Endothelial cell of umbilical vein (primary cell): ENCODE results near the gene KCP. TPM values are rescaled to one million over a fixed set of nuclear protein-coding genes. Genes with fewer than 3 reads are reported as not detected.

Source experiments
- BruUV-seq: library from RNA; stranded (reverse); fragments of 400-500 nt; replicated peaks from 2 replicates; lab custom pipeline; 2021; lab: Mats Ljungman, UMichigan
- CTCF ChIA-PET: fragments of 300-600, 350-600 bp; sonication (Branson Sonifier 250); formaldehyde crosslinking; loops from one replicate; lab custom pipeline; 2021; ENCODE audit warnings: antibody characterized with exemption, inconsistent platforms; lab: Charles Lee
- POLR2A ChIA-PET: fragments of 300-600, 350-600 bp; sonication (Branson Sonifier 250); formaldehyde crosslinking; loops from one replicate; lab custom pipeline; 2021; ENCODE audit warnings: antibody characterized with exemption, inconsistent platforms; lab: Charles Lee
- DNase-seq: peaks from one replicate; pipeline ENCODE4 v3.0.0-alpha.2; 2011; ENCODE audit warnings: low read depth, low spot score
- FAIRE-seq: peaks from 2 replicates; lab custom pipeline; 2011; peaks lifted over from hg19 to GRCh38; lab: Jason Lieb, UNC
- H2AFZ ChIP-seq: 2 replicates; pipeline ENCODE4 v1.6.0; 2012; ENCODE audit warnings: low read depth, low read length, control low read depth, inconsistent platforms
- H3K27ac ChIP-seq: 2 replicates; pipeline ENCODE4 v1.5.1; 2011; ENCODE audit warnings: low read depth, mild to moderate bottlenecking, control low read depth, low read length, moderate library complexity; ENCODE audit not compliant: insufficient read depth
- H3K27me3 ChIP-seq, 2 experiments: 2 replicates each; pipeline versions ENCODE4 v1.6.0 to v1.6.1; 2011; ENCODE audit warnings: low read length in 2 of 2, mixed read lengths in 1 of 2; ENCODE audit not compliant: control insufficient read depth in 2 of 2, insufficient read depth in 2 of 2
- H3K36me3 ChIP-seq, 2 experiments: 2 replicates in 1 of 2; 3 replicates in 1 of 2; pipeline ENCODE4 v1.5.1; 2011; ENCODE audit warnings: low read length in 2 of 2, mild to moderate bottlenecking in 1 of 2, moderate library complexity in 1 of 2; ENCODE audit not compliant: control insufficient read depth in 2 of 2, insufficient read depth in 2 of 2; ENCODE audit errors: extremely low read depth in 1 of 2
- H3K4me1 ChIP-seq: 3 replicates; pipeline ENCODE4 v1.5.1; 2011; ENCODE audit warnings: mild to moderate bottlenecking, low read length; ENCODE audit not compliant: control insufficient read depth, insufficient read depth; ENCODE audit errors: extremely low read depth
- H3K4me2 ChIP-seq: 2 replicates; pipeline ENCODE4 v1.6.1; 2011; ENCODE audit warnings: low read length, control low read depth, mixed read lengths; ENCODE audit not compliant: insufficient read depth
- H3K4me3 ChIP-seq, 3 experiments: fragments of 200-600 bp in 1 of 3; sonication (generic), shearing (Covaris generic) in 1 of 3; replicated peaks in 1 of 3; 2 replicates each; pipeline ENCODE4 v1.5.1; 2011 to 2016; ENCODE audit warnings: control low read depth in 3 of 3, low read length in 3 of 3, mild to moderate bottlenecking in 2 of 3, inconsistent platforms in 1 of 3, low read depth in 1 of 3, moderate library complexity in 1 of 3; ENCODE audit not compliant: insufficient read depth in 1 of 3
- H3K79me2 ChIP-seq: 2 replicates; pipeline ENCODE4 v1.6.0; 2012; ENCODE audit warnings: low read length, inconsistent platforms; ENCODE audit not compliant: control insufficient read depth, insufficient read depth
- H3K9ac ChIP-seq: replicated peaks from 2 replicates; pipeline ENCODE3; 2011; ENCODE audit warnings: low read length, control low read depth; ENCODE audit not compliant: insufficient read depth; ENCODE audit errors: extremely low read depth
- H3K9me1 ChIP-seq: replicated peaks from 3 replicates; pipeline ENCODE4 v1.6.0; 2011; ENCODE audit warnings: mild to moderate bottlenecking, low read length; ENCODE audit not compliant: control insufficient read depth, insufficient read depth; ENCODE audit errors: extremely low read depth
- H3K9me3 ChIP-seq: replicated peaks from 2 replicates; pipeline ENCODE4 v1.5.1; 2012; ENCODE audit warnings: low read length, inconsistent platforms; ENCODE audit not compliant: control insufficient read depth, insufficient read depth
- H4K20me1 ChIP-seq: replicated peaks from 2 replicates; pipeline ENCODE3; 2011; ENCODE audit warnings: mild to moderate bottlenecking, low read length; ENCODE audit not compliant: control insufficient read depth, insufficient read depth; ENCODE audit errors: extremely low read depth
- EZH2 ChIP-seq: IDR thresholded peaks from 2 replicates; pipeline ENCODE4 v1.6.1; 2012; ENCODE audit warnings: borderline replicate concordance, low read depth, mild to moderate bottlenecking, moderate library complexity, low read length, inconsistent platforms; ENCODE audit not compliant: severe bottlenecking
- FOS ChIP-seq: IDR thresholded peaks from 2 replicates; pipeline ENCODE4 v1.6.1; 2011; ENCODE audit warnings: mild to moderate bottlenecking, low read length, moderate library complexity, borderline replicate concordance; ENCODE audit not compliant: insufficient read depth
- GATA2 ChIP-seq: IDR thresholded peaks from 2 replicates; pipeline ENCODE4 v1.7.0; 2011; ENCODE audit warnings: low read depth, mild to moderate bottlenecking, moderate library complexity, mixed read lengths, low read length; ENCODE audit not compliant: insufficient read length, insufficient read depth
- JUN ChIP-seq: IDR thresholded peaks from 2 replicates; pipeline ENCODE4 v1.6.1; 2011; ENCODE audit warnings: borderline replicate concordance, low read depth; ENCODE audit not compliant: insufficient read length, insufficient read depth
- MYC ChIP-seq: IDR thresholded peaks from one replicate; pipeline ENCODE4 v1.6.1; 2011; ENCODE audit warnings: mild to moderate bottlenecking, low read depth, low read length
- POLR2A ChIP-seq: IDR thresholded peaks from 2 replicates; pipeline ENCODE4 v1.6.1; 2012; ENCODE audit warnings: low read depth, mild to moderate bottlenecking, control low read depth, low read length
- POLR2AphosphoS5 ChIP-seq: IDR thresholded peaks from 2 replicates; pipeline ENCODE4 v1.6.1; 2012; ENCODE audit warnings: low read depth, mild to moderate bottlenecking, control low read depth, low read length, moderate library complexity; ENCODE audit not compliant: insufficient read depth
- dilution Hi-C: fragments of 300-500 bp; cut with MboI; formaldehyde crosslinking; loops from one replicate; pipeline ENCODE4 v1.15.0; 2019; ENCODE audit warnings: low sequenced_read_pairs; ENCODE audit not compliant: extremely low pct_ligation_motif_present
- intact Hi-C: fragments of 100-400 bp; cut with micrococcal nuclease; formaldehyde crosslinking; loops from one replicate; pipeline ENCODE4 v1.10.0; 2022
- polyA plus RNA-seq, 4 experiments: library from polyadenylated mRNA; depleted of rRNA in 3 of 4; stranded (reverse) in 3 of 4; unstranded in 1 of 4; fragments of >200 nt; gene quantifications; 2 replicates each; pipeline versions ENCODE4 v1.2.1 to v1.2.3, GENCODE V29; 2011 to 2012; ENCODE audit warnings: missing spikeins in 1 of 4
- total RNA-seq: library from RNA; stranded (reverse); gene quantifications from 2 replicates; pipeline ENCODE4 v1.2.3, GENCODE V29; 2021
- TF ChIP-seq, protein P1 (sequence below): IDR thresholded peaks from 2 replicates; pipeline ENCODE4 v1.6.1; 2011; ENCODE audit not compliant: insufficient read depth, insufficient read length
- TF ChIP-seq, protein P2 (sequence below), 2 donors: IDR thresholded peaks; 1 replicate in 1 of 2; 2 replicates in 1 of 2; pipeline ENCODE4 v1.5.1; 2011; ENCODE audit warnings: low read length in 2 of 2, mild to moderate bottlenecking in 2 of 2, moderate library complexity in 2 of 2, control low read depth in 1 of 2, inconsistent platforms in 1 of 2, low read depth in 1 of 2; ENCODE audit not compliant: insufficient read depth in 1 of 2; ENCODE audit errors: extremely low read depth in 1 of 2

Gene KCP
- total and polyA plus RNA-seq, 2 donors (not counting 3 experiments of a cell fraction or from before 2014, with no cell fraction given): not detected

DNA sequence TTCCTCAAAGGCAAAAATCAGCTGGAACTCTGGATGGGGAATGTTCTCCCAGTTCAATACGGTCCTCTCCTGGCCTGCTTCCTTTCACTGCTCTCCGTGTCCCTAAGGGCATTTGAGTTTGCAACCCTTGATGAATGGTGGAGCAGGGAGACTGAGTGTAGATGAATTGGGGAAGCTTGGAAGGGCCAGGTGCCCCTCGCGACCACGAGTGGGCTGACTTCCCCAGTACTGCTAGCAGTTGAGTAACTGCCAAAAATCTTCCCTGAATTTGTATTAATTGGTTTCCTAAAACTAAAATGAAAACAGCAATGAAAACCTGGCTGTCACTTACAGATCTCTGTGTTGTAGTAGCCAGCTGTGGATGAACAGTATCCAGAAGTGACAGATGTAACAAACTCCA lies 40.8 kb upstream of the KCP start:
- Histone ChIP-seq H3K4me2 (no peak overlapping the region), H3K9me3 (no peaks in the 10 kb centered on the region), H3K27me3 (no peaks in the 10 kb centered on the region), H2AFZ (no peak overlapping the region), H3K4me1 (no peaks in the 10 kb centered on the region), H3K36me3 (peaks cover 4 to 12% of the 10 kb centered on the region in 2 experiments), H3K9me1 (no peaks in the 10 kb centered on the region), H3K9ac (no peak overlapping the region), H3K79me2 (no peaks in the 10 kb centered on the region), H4K20me1 (no peaks in the 10 kb centered on the region), H3K27ac (no peak overlapping the region), H3K4me3 (no peak overlapping the region)
- FAIRE-seq (no peak), DNase-seq (no peak)
- dilution Hi-C loops (no loop called here), intact Hi-C loops (no loop called here)
- TF ChIP-seq POLR2AphosphoS5: no peak
- TF ChIP-seq FOS: no peak
- TF ChIP-seq MYC: no peak
- TF ChIP-seq, protein P1, sequence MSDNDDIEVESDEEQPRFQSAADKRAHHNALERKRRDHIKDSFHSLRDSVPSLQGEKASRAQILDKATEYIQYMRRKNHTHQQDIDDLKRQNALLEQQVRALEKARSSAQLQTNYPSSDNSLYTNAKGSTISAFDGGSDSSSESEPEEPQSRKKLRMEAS: no peak
- TF ChIP-seq, protein P2, sequence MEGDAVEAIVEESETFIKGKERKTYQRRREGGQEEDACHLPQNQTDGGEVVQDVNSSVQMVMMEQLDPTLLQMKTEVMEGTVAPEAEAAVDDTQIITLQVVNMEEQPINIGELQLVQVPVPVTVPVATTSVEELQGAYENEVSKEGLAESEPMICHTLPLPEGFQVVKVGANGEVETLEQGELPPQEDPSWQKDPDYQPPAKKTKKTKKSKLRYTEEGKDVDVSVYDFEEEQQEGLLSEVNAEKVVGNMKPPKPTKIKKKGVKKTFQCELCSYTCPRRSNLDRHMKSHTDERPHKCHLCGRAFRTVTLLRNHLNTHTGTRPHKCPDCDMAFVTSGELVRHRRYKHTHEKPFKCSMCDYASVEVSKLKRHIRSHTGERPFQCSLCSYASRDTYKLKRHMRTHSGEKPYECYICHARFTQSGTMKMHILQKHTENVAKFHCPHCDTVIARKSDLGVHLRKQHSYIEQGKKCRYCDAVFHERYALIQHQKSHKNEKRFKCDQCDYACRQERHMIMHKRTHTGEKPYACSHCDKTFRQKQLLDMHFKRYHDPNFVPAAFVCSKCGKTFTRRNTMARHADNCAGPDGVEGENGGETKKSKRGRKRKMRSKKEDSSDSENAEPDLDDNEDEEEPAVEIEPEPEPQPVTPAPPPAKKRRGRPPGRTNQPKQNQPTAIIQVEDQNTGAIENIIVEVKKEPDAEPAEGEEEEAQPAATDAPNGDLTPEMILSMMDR (IDR thresholded peaks at IDR 0.05; ENCODE audit: extremely low read depth in 1 of 2, insufficient read depth in 1 of 2, low read depth in 1 of 2, low read length in 2 of 2): no peak
- no peak for TF ChIP-seq JUN
- TF ChIP-seq GATA2: no peak
- TF ChIP-seq POLR2A: no peak
- no peak for TF ChIP-seq EZH2
- BruUV-seq: no TSS peak
- ChIA-PET CTCF (interaction anchor here (0.5 to 0.8 kb wide), 3 partner anchors 68 to 140 kb away, joined by 3 read pairs; no protein-coding TSS in a partner anchor), POLR2A (no interaction called here)
